GM11168 (cell line): Measurements from ENCODE around the gene CLNK.

Experiments
- in situ Hi-C: fragments of 300-500 bp; cut with MboI; formaldehyde crosslinking; loops from one replicate; pipeline ENCODE4 v1.12.0; 2022; ENCODE audit warnings: low sequenced_read_pairs; ENCODE audit not compliant: unreplicated experiment

CLNK gene

DNA sequence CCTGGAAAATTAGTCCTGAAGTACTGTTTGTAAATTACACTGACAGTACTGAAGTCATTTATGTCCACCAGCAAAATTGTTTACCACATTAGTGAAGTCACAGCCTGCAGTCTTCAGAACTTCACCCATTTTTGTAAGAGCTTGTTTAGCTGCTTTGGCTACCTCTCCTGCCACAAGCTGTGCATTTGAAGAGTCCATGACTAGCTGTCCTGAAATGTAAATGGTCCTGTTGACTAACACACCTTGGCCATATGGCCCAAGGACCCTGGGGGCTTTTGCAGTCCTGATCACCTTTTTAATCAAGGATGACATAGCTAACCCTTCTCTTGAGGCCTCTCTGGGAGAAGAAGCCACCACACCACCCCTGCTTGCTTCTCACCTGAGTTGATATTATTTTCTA is 205.9 kb downstream of the CLNK start:
- in situ Hi-C loops, result no loop called here

DNA sequence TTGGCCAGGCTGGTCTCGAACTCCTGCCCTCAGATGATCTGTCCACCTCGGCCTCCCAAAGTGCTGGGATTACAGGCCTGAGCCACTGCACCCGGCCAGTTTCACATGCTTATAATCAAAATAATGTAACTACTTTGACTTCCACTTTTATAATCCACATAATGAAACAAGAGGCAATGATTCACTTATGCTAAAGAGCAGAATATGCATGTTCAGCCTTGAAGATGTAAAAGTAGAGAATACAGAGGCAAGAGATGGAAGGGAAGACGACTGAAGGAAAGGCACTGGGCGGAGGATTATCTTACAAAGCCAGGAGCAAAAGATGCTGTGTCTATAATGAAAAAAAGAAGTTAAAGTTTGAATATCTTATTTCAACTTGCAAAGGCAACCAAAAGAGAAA is 214.1 kb downstream of the CLNK start:
- in situ Hi-C loops, result no loop called here

DNA sequence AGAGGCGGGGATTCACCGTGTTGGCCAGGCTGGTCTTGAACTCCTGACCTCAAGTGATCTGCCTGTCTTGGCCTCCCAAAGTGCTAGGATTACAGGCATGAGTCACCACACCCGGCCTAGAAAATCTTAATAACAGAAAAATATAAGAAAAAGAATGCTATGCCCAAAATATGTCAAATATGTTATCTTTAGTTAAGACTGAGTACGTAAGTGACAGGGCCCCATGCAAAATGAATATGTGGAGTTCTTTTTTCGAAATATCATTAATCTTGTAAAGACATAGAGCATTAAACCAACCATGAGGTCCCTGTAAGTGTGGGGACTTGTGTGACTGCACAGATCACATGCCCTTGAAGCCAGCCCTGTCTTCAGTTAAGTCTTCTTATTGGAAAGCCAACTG is 218.4 kb downstream of the CLNK start:
- in situ Hi-C loops, result no loop called here

DNA sequence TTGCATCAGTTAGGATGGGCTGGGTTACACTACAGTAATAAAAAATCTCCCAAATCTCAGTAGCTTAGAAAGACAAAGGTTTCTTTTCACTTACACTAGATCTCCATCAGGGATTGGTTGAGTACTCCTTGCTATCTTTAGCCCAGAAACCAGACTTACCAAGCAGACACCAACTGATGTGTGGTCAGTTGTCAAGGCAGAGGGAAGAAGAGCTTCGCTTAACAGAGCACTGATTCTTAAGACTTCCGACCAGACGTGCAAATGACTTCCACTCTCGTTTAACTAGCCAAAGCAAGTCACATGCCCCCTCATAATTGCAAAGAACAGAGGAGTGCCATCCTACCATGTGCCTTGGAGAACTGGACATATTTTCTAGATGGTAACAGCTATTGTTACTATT is 221.7 kb downstream of the CLNK start:
- in situ Hi-C loops, result no loop called here

DNA sequence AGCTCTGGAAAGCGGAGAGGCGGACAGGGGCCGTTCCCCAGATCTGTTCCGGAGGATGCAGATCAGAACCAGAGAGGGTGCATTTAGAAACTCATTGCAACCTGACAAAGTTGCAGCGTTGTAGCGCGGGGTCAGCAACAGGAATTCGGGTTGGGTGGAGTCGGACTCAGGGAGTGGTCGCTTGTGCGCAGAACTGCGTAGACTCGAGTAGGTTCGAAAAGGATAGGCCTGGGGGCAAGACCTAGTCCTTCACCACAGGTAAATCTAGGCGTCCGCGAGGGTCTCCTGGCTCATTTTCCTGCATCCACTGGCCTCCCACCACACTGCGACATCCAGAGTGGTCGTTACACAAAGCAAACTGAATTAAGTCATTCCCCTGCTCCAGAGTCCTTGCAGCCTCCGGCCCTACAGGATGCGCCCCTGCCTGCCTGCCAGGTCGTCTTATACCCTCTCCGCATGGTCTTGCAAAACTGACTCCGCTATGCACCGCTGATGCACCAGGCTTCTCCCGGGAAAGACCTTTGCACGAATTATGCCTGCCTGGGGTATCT is 222.6 kb downstream of the CLNK start:
- in situ Hi-C loops, result no loop called here

DNA sequence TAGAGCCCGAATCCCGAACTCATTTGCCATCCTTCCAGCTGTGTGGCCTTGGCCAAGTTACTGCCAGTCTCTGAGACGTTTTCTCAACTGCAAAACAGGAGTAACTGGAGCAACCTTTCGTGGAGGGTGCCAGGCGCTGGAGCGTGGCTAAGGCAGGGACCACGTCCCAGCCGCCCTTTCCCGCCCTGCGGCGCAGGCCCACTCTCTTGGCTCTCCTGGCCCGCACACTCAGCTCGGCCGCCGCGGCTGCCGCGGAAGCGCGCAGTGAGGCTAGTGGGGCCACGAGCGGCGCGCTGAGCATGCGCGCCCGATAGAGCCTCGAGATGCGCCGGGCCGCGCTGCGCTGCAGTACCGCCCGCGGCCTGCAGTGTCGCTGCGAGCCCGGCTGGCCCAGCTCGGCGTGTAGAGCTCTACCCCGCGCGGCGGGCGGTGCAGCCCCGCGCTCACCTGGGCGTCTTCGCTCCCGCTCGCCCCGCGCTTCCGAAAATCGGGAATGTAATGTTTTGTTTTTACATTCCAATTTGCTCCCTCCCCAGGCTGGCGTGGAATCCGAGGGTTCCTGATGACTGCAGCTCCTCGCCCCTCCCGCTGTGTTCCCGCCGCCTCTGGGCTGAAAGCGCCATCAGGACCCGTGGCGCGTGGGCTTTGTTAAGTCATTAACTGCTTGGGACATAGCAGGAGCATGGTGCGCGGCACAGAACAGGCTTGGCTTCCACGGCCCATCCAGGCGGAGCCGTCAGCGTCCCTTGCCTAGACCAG is 223.3 kb downstream of the CLNK start:
- in situ Hi-C loops, result no loop called here

DNA sequence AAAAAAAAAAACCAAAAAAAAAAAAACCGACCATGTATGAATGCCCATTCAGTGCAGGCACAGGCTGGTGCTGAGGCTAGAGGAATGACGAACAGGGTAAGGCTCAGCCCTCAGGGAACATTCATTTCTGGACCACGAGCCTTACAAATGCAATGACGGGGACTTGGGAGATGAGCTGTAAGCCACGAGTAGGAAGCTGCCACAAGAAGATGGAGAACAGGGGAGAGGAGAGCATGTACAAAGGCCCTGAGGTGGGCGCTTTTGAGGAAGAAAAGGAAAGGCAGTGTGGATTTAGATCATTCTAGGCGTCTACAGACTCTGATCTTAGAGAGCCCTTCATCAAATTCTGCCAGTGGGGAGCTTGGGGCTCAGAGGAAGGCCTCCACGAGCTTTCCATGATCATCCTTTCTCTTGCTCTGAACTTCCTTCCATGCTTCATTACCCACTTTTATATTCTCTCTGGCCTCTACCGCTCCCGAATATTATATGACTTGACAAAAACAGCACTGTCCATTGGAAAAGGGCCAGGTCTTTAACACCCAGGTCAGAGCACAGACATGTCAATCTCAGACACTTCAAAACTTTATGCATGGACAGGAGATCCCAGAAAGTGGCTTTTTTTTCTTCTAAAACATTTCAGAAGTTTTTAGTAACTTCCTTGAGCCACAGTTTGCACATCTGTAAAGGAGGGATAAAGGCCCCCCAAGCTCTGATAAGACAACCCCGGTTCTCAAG is 224.1 kb downstream of the CLNK start:
- in situ Hi-C loops, result no loop called here

DNA sequence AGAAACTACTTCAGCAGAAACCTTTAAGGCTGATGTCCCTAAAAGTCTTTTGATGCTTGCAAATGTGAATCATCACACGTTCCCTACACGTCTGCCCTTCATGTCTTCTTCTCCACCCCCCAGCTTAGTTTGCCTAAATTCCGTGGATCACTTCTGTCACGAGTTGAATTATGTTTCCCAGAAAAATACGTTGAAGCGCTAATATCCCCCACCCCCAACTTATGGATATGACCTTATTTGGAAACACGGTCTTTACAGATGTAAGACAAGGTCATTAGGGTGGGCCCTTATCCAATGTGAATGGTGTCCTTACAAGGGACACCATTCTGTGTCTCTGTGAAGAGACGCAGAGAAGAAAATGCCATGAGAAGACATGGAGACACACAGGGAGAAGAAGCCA is 225.3 kb downstream of the CLNK start:
- in situ Hi-C loops, result no loop called here

DNA sequence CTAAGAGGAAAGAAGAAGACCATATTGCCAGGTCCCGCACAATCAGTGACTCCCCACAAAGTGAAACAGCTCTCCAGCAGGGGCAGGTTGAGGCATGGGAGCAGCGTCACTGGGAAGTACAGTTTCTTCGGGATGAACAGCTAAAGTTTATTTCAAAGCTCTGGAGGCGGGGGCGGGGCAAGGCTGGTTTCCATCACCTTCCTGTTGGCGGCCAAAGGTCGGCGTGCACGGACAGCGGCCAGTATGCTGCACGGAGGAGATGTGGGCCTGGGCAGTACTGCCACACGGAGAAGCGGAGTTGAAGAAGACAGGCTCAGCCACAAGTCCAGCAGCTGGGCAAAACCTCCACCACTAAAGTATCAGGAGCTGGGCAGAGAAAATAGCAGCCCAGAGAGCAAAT is 226.4 kb downstream of the CLNK start:
- in situ Hi-C loops, result no loop called here

DNA sequence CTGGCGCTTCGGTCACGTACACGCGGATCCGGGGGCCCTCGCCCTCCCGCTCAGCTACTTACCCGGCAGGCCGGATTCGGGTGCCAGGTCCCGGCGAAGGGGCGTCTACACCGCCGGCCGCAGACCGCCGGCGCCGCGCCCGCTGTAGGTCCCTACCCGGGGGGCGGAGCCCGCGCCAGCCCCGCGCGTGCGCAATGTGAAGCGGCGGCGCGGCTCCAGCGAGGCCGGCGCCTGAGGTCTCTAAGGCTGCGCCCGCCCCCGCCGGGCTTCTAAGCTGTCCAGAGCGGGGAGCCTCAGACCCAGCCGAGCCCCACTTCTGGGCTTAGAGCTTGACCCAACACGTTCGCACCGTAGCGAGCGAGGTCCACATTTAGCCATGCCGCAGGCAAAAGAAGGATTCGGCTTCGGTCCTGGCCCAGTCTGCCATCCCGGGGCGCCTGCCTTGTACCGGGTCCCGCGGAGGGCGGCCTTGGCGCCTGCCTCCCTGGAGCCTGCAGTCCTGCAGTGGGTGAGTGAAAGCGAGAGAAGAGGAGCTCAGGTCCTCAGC is 227.2 kb downstream of the CLNK start, which contains the start of gene ZNF518B:
Gene ZNF518B, minus strand, starts transcription at position 172 of the 547 bp plus-strand sequence. CDS start 11,098 bp downstream, outside the sequence.
- in situ Hi-C loops, result no loop called here

DNA sequence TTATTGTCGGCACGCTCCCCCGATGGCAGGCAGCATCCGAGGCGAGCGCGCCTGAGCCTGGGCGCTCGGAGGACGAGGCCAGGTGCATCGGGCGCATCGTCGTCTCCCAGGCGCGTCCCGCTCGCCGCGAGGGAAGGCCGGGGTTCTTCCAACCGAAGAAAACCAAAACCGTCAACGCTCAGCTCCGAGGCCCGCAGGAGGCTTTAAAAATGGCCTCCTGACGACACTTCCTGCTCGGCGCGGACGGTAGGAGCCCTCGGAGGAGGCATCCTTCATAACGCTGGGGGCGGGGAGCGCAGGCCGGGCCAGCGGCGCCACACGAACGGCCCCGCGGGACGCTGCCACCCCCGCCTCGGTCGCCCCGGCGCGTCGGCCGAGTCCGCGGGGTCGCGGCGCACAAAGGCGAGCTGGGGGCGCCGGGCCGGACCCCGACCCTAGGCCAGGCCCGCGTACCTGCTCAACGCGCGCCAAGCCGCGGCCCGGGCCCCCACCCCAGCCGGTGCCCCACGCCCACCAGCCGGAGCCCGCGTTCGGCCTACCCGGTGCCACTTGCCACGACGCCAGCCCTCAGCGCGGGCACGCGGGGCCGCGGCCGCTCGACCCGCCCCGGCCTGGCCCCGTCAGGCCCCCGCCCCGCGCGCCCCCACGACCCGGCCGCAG is 227.8 kb downstream of the CLNK start:
- in situ Hi-C loops, result no loop called here

DNA sequence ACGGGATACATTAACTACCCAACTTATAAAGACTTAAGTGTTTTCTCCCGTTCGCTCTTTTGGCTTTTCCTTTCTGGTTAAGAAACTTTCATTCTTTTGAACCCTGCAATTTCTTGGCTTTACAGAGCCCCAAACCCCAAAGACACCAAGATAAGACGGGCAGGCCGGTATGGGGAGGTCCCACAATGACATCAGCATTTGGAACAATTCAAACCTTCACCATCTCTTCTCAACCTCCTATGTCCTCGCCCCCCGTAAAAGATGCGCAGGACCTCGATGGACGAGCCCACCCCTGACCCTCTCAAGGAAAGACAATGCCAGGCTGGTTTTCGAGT is 228.3 kb downstream of the CLNK start:
- in situ Hi-C loops, result no loop called here

DNA sequence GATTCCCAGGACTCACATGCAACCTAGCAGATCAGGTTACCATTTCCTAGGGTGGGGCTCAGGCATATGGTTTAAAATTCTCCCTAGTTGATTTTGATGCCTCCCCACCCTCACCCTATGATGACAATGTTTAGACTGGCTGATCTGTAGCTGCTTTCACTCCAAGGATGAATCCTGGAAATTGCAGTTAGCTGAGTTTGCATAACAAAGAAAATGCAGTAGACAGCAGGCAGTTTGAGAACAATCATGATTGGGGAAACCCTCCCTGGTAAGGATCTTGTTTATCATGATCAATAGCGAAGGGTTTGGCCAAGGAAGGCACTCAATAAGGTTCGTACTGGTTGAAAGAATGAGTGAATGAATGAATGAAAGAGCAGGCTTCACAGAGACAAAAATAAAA is 229.4 kb downstream of the CLNK start:
- in situ Hi-C loops, result no loop called here

DNA sequence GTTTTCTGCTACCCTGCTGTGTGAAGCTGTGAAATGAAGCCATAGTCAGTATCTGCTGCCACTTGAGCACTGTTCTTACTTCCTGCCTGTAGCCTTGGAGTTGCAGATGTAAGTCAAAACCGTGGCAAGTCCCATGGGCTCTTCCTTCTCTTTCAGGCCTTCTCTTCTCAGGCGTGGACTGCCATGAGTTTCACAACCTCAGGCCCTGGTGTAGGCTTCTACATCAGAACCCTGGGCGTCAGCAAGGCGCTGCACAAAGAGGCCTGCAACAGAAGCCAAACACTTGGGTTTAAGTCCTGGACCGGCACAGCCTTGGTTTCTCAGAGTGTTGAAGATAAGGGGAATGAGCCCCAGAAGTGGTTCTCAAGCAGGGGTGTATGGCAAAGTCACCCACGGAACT is 229.8 kb downstream of the CLNK start:
- in situ Hi-C loops, result no loop called here

DNA sequence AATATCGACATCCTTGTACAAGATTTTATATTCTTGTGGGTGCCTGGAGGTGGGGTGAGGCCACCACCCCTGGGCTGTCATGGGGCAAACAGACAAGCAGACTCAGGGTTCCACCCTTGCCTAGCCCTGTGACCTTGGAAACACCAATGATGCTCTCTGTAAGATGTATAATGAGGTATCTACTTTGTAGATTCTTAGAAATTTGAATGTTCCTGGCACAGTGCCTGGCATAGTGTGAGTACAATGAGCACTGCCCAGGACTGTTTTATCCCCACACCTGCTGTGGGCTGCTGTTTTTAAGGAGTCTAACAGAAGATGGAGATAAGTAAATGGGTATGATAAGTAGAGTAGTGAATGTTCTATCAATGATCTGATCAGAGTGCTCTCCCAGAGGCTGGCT is 230.4 kb downstream of the CLNK start:
- in situ Hi-C loops, result no loop called here

DNA sequence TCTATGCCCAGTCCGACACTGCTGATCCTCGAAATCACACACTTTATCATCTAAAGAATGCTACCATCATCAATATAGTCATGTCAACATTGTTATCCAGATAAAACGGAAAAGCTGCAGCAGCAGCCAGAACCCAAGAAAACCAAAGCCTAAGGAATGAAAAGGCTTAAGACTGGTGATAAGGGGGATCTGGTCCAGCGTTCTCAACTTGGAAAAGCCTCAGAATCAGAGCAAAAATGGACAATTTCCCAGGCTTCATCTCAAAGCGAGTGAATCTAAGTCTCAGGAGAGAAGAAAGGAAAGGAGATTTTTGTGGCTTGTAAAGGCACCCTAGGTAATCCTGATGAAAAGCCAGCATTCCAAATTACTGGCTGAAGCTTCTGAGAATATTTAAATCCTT is 235.6 kb downstream of the CLNK start:
- in situ Hi-C loops, result no loop called here

DNA sequence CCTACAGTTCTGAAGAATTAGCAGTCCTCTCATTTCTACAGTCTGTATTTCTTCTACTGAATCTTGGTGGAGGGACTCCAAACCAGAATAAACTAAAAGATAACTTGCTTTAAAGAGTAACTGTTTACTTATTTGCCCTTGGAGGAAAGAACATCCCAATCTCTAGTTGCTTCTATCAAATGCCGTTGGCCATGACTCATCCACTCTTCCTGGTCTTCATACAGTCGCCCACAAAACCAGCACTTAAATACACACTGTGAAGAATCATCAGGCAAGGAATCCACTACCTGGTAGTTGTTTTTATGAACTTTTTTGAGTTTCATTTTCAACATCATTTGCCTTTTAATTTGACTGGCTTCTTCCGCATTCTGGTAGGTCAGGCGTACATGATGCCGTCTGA is 241.6 kb downstream of the CLNK start:
- in situ Hi-C loops, result no loop called here

DNA sequence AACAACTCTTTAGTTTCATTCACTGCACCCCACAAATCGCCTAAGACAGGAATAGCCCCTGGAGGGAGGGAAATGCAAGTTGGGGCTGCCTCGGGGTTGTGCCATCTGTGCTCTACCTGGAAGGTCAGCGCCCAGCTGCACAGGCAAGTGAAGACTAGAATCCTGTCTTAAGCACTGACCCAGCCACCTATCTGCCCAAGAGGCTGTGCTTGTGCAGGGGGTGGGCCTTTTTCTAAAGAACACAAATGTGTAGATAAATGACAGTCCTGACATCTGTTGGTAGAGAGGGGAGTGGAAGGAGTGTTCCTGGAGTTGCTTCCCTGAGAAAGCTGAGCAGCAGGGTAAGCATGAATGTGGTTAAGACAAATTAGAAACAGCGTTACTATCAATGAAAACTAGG is 243.1 kb downstream of the CLNK start:
- in situ Hi-C loops, result no loop called here

DNA sequence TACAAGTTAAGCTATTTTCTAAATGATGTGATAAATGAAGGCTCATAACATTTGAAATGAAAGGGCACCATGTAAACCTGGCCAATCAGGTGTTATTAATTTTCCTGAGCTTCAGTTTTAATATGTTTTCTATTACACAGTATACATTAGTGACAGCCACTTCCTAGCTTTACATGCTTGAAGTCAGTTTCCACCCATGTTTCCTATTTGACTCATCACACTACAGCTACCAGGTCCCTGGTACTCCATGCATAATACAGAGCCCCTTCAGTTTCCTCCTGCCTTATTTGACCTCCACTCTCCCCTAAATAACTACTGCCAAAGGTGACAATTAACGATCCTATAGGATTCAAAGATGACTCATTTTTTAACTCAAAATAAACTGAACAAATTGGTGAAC is 245.6 kb downstream of the CLNK start:
- in situ Hi-C loops, result no loop called here

DNA sequence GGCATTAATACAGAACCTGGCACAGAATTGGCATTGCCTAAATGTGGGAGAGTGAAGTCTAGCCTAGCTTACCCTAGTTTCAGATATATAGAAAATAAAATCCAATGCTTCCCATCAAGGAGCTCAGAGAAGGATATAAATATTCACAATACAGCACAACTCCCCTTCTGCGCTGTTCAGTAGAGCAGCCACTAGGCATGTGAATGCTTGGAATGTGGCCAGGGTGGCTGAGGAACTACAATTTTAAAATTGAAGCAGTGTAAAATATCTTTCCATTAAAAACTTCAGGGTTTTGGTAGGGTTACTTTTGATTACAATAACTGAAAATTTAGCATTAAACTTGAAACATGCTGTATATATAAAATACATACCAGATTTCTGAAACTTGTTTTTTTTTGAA is 246.8 kb downstream of the CLNK start:
- in situ Hi-C loops, result no loop called here
